GM13976 (cell line): ENCODE data around the gene TMEM135.

Source experiments
- DNase-seq: peaks from one replicate; pipeline ENCODE4 v3.0.0; 2012; ENCODE audit warnings: low spot score
- in situ Hi-C: fragments of 300-500 bp; cut with MboI; formaldehyde crosslinking; loops from one replicate; pipeline ENCODE4 v1.12.0; 2022; ENCODE audit warnings: low sequenced_read_pairs, mixed read lengths, inconsistent platforms; ENCODE audit not compliant: unreplicated experiment
- TF ChIP-seq, protein P1 (sequence below): IDR thresholded peaks from 2 replicates; pipeline ENCODE4 v1.5.1; 2012; ENCODE audit warnings: borderline replicate concordance, mild to moderate bottlenecking; ENCODE audit not compliant: insufficient read depth; ENCODE audit errors: extremely low read depth, missing control alignments, control extremely low read depth

Gene TMEM135

GRCh38 chr11:87046824-87047223 lies 9.1 kb downstream of the TMEM135 start:
- in situ Hi-C loops: no loop called here

DNA sequence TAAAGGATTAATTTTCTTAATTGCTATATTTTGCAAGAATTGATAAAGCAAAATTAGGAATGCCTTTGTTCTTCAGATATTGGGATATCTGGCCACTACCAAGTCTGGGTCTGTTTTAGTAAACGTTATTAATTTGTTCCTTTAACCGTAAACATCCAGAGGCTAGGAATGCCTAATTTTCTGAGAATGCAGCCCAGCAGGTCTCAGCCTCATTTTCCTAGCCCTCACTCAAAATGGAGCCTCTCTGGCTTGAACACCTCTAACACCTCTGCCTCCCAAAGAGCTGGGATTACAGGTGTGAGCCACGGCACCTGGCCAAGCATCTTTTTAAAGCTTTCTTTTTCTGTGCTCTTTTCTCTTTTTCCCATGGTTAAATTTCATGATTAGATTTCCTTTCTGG lies 18.4 kb downstream of the TMEM135 start:
- no peak for DNase-seq
- TF ChIP-seq, protein P1, sequence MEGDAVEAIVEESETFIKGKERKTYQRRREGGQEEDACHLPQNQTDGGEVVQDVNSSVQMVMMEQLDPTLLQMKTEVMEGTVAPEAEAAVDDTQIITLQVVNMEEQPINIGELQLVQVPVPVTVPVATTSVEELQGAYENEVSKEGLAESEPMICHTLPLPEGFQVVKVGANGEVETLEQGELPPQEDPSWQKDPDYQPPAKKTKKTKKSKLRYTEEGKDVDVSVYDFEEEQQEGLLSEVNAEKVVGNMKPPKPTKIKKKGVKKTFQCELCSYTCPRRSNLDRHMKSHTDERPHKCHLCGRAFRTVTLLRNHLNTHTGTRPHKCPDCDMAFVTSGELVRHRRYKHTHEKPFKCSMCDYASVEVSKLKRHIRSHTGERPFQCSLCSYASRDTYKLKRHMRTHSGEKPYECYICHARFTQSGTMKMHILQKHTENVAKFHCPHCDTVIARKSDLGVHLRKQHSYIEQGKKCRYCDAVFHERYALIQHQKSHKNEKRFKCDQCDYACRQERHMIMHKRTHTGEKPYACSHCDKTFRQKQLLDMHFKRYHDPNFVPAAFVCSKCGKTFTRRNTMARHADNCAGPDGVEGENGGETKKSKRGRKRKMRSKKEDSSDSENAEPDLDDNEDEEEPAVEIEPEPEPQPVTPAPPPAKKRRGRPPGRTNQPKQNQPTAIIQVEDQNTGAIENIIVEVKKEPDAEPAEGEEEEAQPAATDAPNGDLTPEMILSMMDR: no peak
- in situ Hi-C loops: no loop called here

More at GRCh38 chr11:87046824-87047223, 9.1 kb downstream of the TMEM135 start:
- TF ChIP-seq, protein P1: no peak
- DNase-seq: no peak

- in situ Hi-C loops: no loop called here
- TF ChIP-seq, protein P1: no peak
- no peak for DNase-seq
Measured at GRCh38 chr11:87057749-87058148, 20.0 kb downstream of the TMEM135 start.

GRCh38 chr11:87059596-87060390 lies 22.1 kb downstream of the TMEM135 start:
- no peak for DNase-seq
- TF ChIP-seq, protein P1: no peak

GRCh38 chr11:87061766-87062165 lies 24.0 kb downstream of the TMEM135 start:
- DNase-seq: no peak
- TF ChIP-seq, protein P1: no peak
- in situ Hi-C loops: no loop called here

More at GRCh38 chr11:87059596-87060390, 22.1 kb downstream of the TMEM135 start:
- in situ Hi-C loops: no loop called here

DNA sequence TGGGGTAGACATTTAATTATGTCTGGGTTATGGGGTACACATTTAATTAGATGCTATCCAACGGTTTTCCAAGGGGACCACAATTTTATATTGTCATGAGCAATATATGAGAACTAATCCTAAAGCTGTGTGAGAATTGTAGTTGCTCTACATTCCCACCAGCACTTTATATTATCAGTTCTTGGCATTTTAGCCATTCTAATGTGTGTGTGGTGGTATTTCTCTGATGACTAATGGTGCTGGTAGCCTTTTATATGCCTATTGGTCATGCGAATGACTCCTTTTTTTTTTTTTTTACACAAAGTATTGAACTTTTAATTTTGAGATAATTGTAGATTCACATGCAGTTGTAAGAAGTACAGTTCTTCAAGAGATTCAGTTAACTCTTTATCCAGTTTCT lies 26.2 kb downstream of the TMEM135 start:
- in situ Hi-C loops: no loop called here
- TF ChIP-seq, protein P1: no peak
- no peak for DNase-seq
